Measurements from ENCODE around the gene CHADL. TPM values are rescaled to one million over a fixed set of nuclear protein-coding genes. Genes with fewer than 3 reads are reported as not detected.

The CHADL gene
- total and polyA plus RNA-seq, 9 of the 15 experiments (the other 6 are each of a cell fraction or from before 2014, with no cell fraction given), result not detected

GRCh38 chr22:41180926-41181325, 59.8 kb downstream of the CHADL start:
- CTCF ChIA-PET (ENCODE audit: low intra/inter-chr PET ratio), result no interaction called here

More at GRCh38 chr22:41180926-41181325, 59.8 kb downstream of the CHADL start:
- H3K9me1 ChIP-seq (ENCODE audit: control insufficient read depth, insufficient read depth, low read length), result no peaks in the 10 kb centered on the region
- no peak overlapping the region for H3K9ac ChIP-seq (ENCODE audit: insufficient read depth in 1 of 2, low read depth in 2 of 2, low read length in 2 of 2)
- H3K79me2 ChIP-seq (ENCODE audit: control insufficient read depth, insufficient read depth, low read length), result no peaks in the 10 kb centered on the region; the same call in 2 of the 3 replicates
- intact Hi-C loops (cut with micrococcal nuclease) (no loop called here), in situ Hi-C loops (cut with MboI) (no loop called here)
- 63% methylated on average over 2 of the region's 3 CpGs for WGBS (ENCODE audit: insufficient coverage, low coverage, missing lambda C conversion rate)
- ATAC-seq (no peak; the same call in 2 of the 3 replicates), FAIRE-seq (no peak), DNase-seq (ENCODE audit: extremely low read depth in 1 of 4, low spot score in 3 of 4) (no peak)
- POLR2A ChIA-PET, result interaction anchor here (0.6 to 1.7 kb wide), 4 partner anchors 9 to 35 kb away, joined by 3 to 4 read pairs (median 3); no protein-coding TSS in a partner anchor
- BruUV-seq (replicated peaks), result no TSS peak
- H3K9me3 ChIP-seq (replicated peaks; ENCODE audit: control insufficient read depth, insufficient read depth, low read depth, low read length), result no peaks in the 10 kb centered on the region
- H2AFZ ChIP-seq (ENCODE audit: low read depth, low read length), result no peak overlapping the region
- no peak overlapping the region for H3K27ac ChIP-seq (ENCODE audit: extremely low read depth, low read depth, low read length)
- no peak overlapping the region for H3K4me2 ChIP-seq (ENCODE audit: insufficient read depth, low read length)
- no peak overlapping the region for H3K4me3 ChIP-seq
- H3K27me3 ChIP-seq (ENCODE audit: control insufficient read depth in 2 of 2, insufficient read depth in 2 of 2, low read length in 2 of 2), result no peaks in the 10 kb centered on the region
- H3K4me1 ChIP-seq (replicated peaks in 1 of 2; ENCODE audit: control insufficient read depth in 2 of 2, insufficient read depth in 2 of 2, low read length in 2 of 2), result no peaks in the 10 kb centered on the region; a peak in 1 of 5 replicates
- no peak for TF ChIP-seq ZNF699 (CRISPR knock-in tag; IDR thresholded peaks at IDR 0.05; ENCODE audit: insufficient replicate concordance)
- TF ChIP-seq RBM14 (IDR thresholded peaks at IDR 0.05; ENCODE audit: borderline replicate concordance, insufficient read depth, low read depth, low read length), result no peak
- no peak for TF ChIP-seq RBFOX2 (IDR thresholded peaks at IDR 0.05; ENCODE audit: low read depth, low read length)
- TF ChIP-seq TRIM28 (IDR thresholded peaks at IDR 0.05), result no peak
- TF ChIP-seq ZNF655 (CRISPR knock-in tag; IDR thresholded peaks at IDR 0.05), result no peak
- TF ChIP-seq XRCC4 (IDR thresholded peaks at IDR 0.05; ENCODE audit: extremely low read depth, insufficient read depth, insufficient read length), result no peak
- no peak for TF ChIP-seq ASH1L (IDR thresholded peaks at IDR 0.05; ENCODE audit: borderline replicate concordance, low read depth, partially characterized antibody)
- TF ChIP-seq ZFP36 (IDR thresholded peaks at IDR 0.05; ENCODE audit: low read depth, low read length, partially characterized antibody), result no peak
- no peak for TF ChIP-seq CEBPB (tag; IDR thresholded peaks at IDR 0.05)
- TF ChIP-seq ZNF79 (CRISPR knock-in tag; IDR thresholded peaks at IDR 0.05; ENCODE audit: low read depth), result no peak
- no peak for TF ChIP-seq BACH1 (tag; IDR thresholded peaks at IDR 0.05)
- no peak for TF ChIP-seq MCM2 (IDR thresholded peaks at IDR 0.05; ENCODE audit: low read depth)
- TF ChIP-seq DACH1 (IDR thresholded peaks at IDR 0.05; ENCODE audit: partially characterized antibody), result no peak
- no peak for TF ChIP-seq IRF2 (CRISPR knock-in tag; IDR thresholded peaks at IDR 0.05)
- peaks cover 5% of the 10 kb centered on the region; the same call in 1 of the 2 replicates for H4K20me1 ChIP-seq (replicated peaks; ENCODE audit: control insufficient read depth, insufficient read depth, low read length)
- peaks cover 36% of the 10 kb centered on the region; the same call in 2 of the 3 replicates for H3K36me3 ChIP-seq (ENCODE audit: control insufficient read depth, insufficient read depth, low read length)
